NCI-H1694 treated with DMSO at 0.1 percent for 48 hours (cell line): ENCODE measurements around the gene CACNA1S.

ENCODE experiments used
- DNase-seq: peaks from one replicate; lab custom pipeline; 2025; lab: John Stamatoyannopoulos, UW

Gene CACNA1S

GRCh38 chr1:201093962-201094361, 18.3 kb downstream of the CACNA1S start:
- no peak for DNase-seq

- no peak for DNase-seq
Observed at GRCh38 chr1:201093561-201093960, 18.7 kb downstream of the CACNA1S start.

- DNase-seq, result no peak
Observed at GRCh38 chr1:201092738-201093137, 19.5 kb downstream of the CACNA1S start.

- no peak for DNase-seq
Observed at GRCh38 chr1:201091256-201091655, 21.0 kb downstream of the CACNA1S start.

GRCh38 chr1:201090541-201090940, 21.7 kb downstream of the CACNA1S start:
- DNase-seq, result no peak

- DNase-seq, result peak; percentile 27
Observed at GRCh38 chr1:201089596-201089995, 22.6 kb downstream of the CACNA1S start.

- DNase-seq, result no peak
Observed at GRCh38 chr1:201088901-201089525, 23.2 kb downstream of the CACNA1S start.

GRCh38 chr1:201088395-201088794, 23.8 kb downstream of the CACNA1S start:
- DNase-seq, result no peak

- DNase-seq, result peak; percentile 21
Observed at GRCh38 chr1:201085902-201086735, 26.1 kb downstream of the CACNA1S start.

- DNase-seq, result no peak
Observed at GRCh38 chr1:201084295-201084694, 27.9 kb downstream of the CACNA1S start.

GRCh38 chr1:201083741-201084140, 28.5 kb downstream of the CACNA1S start:
- no peak for DNase-seq

GRCh38 chr1:201080135-201080534, 32.1 kb downstream of the CACNA1S start:
- DNase-seq, result no peak

- no peak for DNase-seq
Observed at GRCh38 chr1:201077736-201078135, 34.5 kb downstream of the CACNA1S start.

- no peak for DNase-seq
Observed at GRCh38 chr1:201077116-201077515, 35.1 kb downstream of the CACNA1S start.

GRCh38 chr1:201076092-201076491, 36.1 kb downstream of the CACNA1S start:
- no peak for DNase-seq

GRCh38 chr1:201074018-201074417, 38.2 kb downstream of the CACNA1S start:
- DNase-seq, result no peak

- no peak for DNase-seq
Observed at GRCh38 chr1:201072922-201073321, 39.3 kb downstream of the CACNA1S start.

GRCh38 chr1:201072149-201072548, 40.1 kb downstream of the CACNA1S start:
- DNase-seq, result no peak

- no peak for DNase-seq
Observed at GRCh38 chr1:201069636-201070035, 42.6 kb downstream of the CACNA1S start.

GRCh38 chr1:201068976-201069375, 43.2 kb downstream of the CACNA1S start:
- DNase-seq, result no peak

- DNase-seq, result no peak
Observed at GRCh38 chr1:201066986-201067385, 45.2 kb downstream of the CACNA1S start.

GRCh38 chr1:201065686-201066085, 46.5 kb downstream of the CACNA1S start:
- DNase-seq, result no peak

- no peak for DNase-seq
Observed at GRCh38 chr1:201064806-201065205, 47.4 kb downstream of the CACNA1S start.

- no peak for DNase-seq
Observed at GRCh38 chr1:201063145-201063544, 49.1 kb downstream of the CACNA1S start.
